ENCODE measurements around the gene PTPRD. TPM values are rescaled to one million over a fixed set of nuclear protein-coding genes. Genes with fewer than 3 reads are reported as not detected.

PTPRD gene
- total and polyA plus RNA-seq, 9 of the 15 experiments (the other 6 are each of a cell fraction or from before 2014, with no cell fraction given): 0.11 TPM; not detected in 8

- no peak for TF ChIP-seq REST (IDR thresholded peaks at IDR 0.05; ENCODE audit: borderline replicate concordance)
- TF ChIP-seq REST (CRISPR knock-in tag; IDR thresholded peaks at IDR 0.05; ENCODE audit: low read depth): no peak
- TF ChIP-seq XRCC5 (IDR thresholded peaks at IDR 0.05; ENCODE audit: low read depth, low read length): no peak
- no peak for TF ChIP-seq ZNF318 (IDR thresholded peaks at IDR 0.05; ENCODE audit: borderline replicate concordance in 1 of 2, low read depth in 1 of 2)
- no peak for TF ChIP-seq ZBTB33 (CRISPR knock-in tag; IDR thresholded peaks at IDR 0.05)
These were observed 662.8 kb downstream of the PTPRD start (continued) for GRCh38 chr9:9949978-9950377.
